ENCODE data around the gene RDH5. TPM values are rescaled to one million over a fixed set of nuclear protein-coding genes. Genes with fewer than 3 reads are reported as not detected.

Gene RDH5
- total and polyA plus RNA-seq, 4 experiments from 2014 or later: 1.4 to 32.5 (median 15.9) TPM

GRCh38 chr12:55765736-55766290 lies 45.6 kb downstream of the RDH5 start:
- H3K36me3 Mint-ChIP-seq: peaks cover 15 to 45% of the 10 kb centered on the region in 2 donors
- no peak overlapping the region for H3K4me3 Mint-ChIP-seq

DNA sequence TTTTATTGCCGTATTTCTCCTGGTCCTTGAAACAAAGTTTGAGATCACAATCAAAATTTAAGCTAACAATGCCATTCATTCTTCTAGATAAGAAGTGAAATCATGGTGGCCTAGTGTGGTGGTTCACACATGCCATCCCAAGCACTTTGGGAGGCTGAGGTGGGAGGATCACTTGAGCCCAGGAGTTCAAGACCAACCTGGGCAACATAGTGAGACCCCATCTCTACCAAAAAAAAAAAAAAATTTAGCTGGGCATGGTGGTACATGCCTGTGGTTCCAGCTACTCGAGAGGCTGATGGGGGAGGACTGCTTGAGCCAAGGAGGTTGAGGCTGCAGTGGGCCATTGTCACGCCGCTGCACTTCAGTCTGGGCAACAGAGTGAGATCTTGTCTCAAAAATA lies 47.0 kb downstream of the RDH5 start:
- peak overlapping the region in 1 of 7 donors; percentile 55 for H3K27ac Mint-ChIP-seq
- peaks cover 26 to 52% of the 10 kb centered on the region in 2 donors for H3K36me3 Mint-ChIP-seq
- intact Hi-C loops (cut with micrococcal nuclease): no loop called here

More at GRCh38 chr12:55765736-55766290, 45.6 kb downstream of the RDH5 start:
- H3K27me3 Mint-ChIP-seq: no peaks in the 10 kb centered on the region
- Histone ChIP-seq H3K27me3 (ENCODE audit: insufficient read depth, low read length) (no peaks in the 10 kb centered on the region), H3K4me1 (ENCODE audit: insufficient read depth, low read length) (no peaks in the 10 kb centered on the region), H3K27ac (ENCODE audit: low read depth, low read length) (no peak overlapping the region), H3K9me3 (ENCODE audit: control insufficient read depth in 1 of 2, low read length in 2 of 2) (no peaks in the 10 kb centered on the region), H3K4me3 (ENCODE audit: low read length in 2 of 2) (no peak overlapping the region), H3K36me3 (ENCODE audit: insufficient read depth, low read length) (peaks cover 5% of the 10 kb centered on the region)
- intact Hi-C loops (cut with micrococcal nuclease): no loop called here
- H3K9me3 Mint-ChIP-seq: no peaks in the 10 kb centered on the region
- peak overlapping the region in 5 of 7 donors; percentile 9 to 74 (median 56) for H3K27ac Mint-ChIP-seq
- peaks cover 0 to 10% (median 5%) of the 10 kb centered on the region in 4 donors for H3K4me1 Mint-ChIP-seq
- ChIA-PET CTCF (ENCODE audit: partially characterized antibody) (interaction anchor here (0.5 to 1.5 kb wide), 4 partner anchors 11 to 582 kb away, joined by 3 to 5 read pairs (median 4); no protein-coding TSS in a partner anchor), POLR2A (ENCODE audit: partially characterized antibody) (interaction anchor here (0.7 to 1.3 kb wide), 2 partner anchors 13 to 27 kb away, joined by 3 read pairs; no protein-coding TSS in a partner anchor)
- DNase-seq: no peak

DNA sequence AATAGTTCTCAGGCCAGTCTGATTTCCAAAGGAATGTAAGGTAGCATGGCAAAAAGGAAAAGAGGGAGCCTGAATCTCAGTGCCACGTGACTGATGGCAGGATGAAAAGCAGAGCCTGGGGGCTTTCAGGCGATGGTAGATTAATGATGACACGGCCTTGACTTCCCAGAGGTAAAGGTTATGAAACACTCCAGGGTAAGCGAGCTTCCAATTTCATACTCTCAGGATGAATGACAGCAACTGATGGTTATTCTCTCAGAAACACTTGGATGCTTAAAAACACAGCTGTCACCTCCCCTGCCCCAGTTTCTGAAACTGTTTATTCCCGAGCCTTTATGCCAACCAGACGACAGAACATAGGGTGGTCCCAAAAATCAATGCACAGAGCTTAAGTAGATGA lies 51.5 kb downstream of the RDH5 start:
- no peaks in the 10 kb centered on the region for H3K9me3 ChIP-seq (ENCODE audit: control insufficient read depth in 1 of 2, low read length in 2 of 2)
- H3K27me3 ChIP-seq (ENCODE audit: insufficient read depth, low read length): no peaks in the 10 kb centered on the region
- H3K9me3 Mint-ChIP-seq: no peaks in the 10 kb centered on the region
- H3K36me3 ChIP-seq (ENCODE audit: insufficient read depth, low read length): peaks cover 13% of the 10 kb centered on the region
- H3K4me1 ChIP-seq (ENCODE audit: insufficient read depth, low read length): no peaks in the 10 kb centered on the region
- no peak for DNase-seq
- intact Hi-C loops (cut with micrococcal nuclease): no loop called here
- H3K4me3 ChIP-seq (ENCODE audit: low read length in 2 of 2): no peak overlapping the region
- peaks cover 8 to 14% (median 13%) of the 10 kb centered on the region in 4 donors for H3K4me1 Mint-ChIP-seq
- peaks cover 26 to 57% of the 10 kb centered on the region in 2 donors for H3K36me3 Mint-ChIP-seq
- H3K4me3 Mint-ChIP-seq: no peak overlapping the region
- H3K27ac Mint-ChIP-seq: peak overlapping the region in 3 of 7 donors; percentile 27 to 84 (median 57)
- H3K27me3 Mint-ChIP-seq: no peaks in the 10 kb centered on the region
- ChIA-PET CTCF (ENCODE audit: partially characterized antibody) (interaction anchor here (1.0 kb wide), 1 partner anchor 224 kb away, joined by 4 read pairs; no protein-coding TSS in a partner anchor), POLR2A (ENCODE audit: partially characterized antibody) (interaction anchor here (1.0 to 1.3 kb wide), 3 partner anchors 23 to 161 kb away, joined by 3 read pairs; no protein-coding TSS in a partner anchor)
- H3K27ac ChIP-seq (ENCODE audit: low read depth, low read length): no peak overlapping the region

More for the DNA sequence above, 47.0 kb downstream of the RDH5 start:
- no peaks in the 10 kb centered on the region for H3K9me3 Mint-ChIP-seq
- no peak overlapping the region for H3K4me3 Mint-ChIP-seq
- no peak overlapping the region for H3K4me3 ChIP-seq (ENCODE audit: low read length in 2 of 2)
- no peak for DNase-seq
- no peaks in the 10 kb centered on the region for H3K4me1 ChIP-seq (ENCODE audit: insufficient read depth, low read length)
- H3K27ac ChIP-seq (ENCODE audit: low read depth, low read length): no peak overlapping the region
- H3K9me3 ChIP-seq (ENCODE audit: control insufficient read depth in 1 of 2, low read length in 2 of 2): no peaks in the 10 kb centered on the region
- no peaks in the 10 kb centered on the region for H3K27me3 ChIP-seq (ENCODE audit: insufficient read depth, low read length)
- CTCF ChIA-PET (ENCODE audit: partially characterized antibody): interaction anchor here (0.6 to 1.5 kb wide), 2 partner anchors 173 to 206 kb away, joined by 3 to 5 read pairs; no protein-coding TSS in a partner anchor
- H3K4me1 Mint-ChIP-seq: peaks cover 4 to 13% (median 5%) of the 10 kb centered on the region in 4 donors
- H3K36me3 ChIP-seq (ENCODE audit: insufficient read depth, low read length): peaks cover 12% of the 10 kb centered on the region
- POLR2A ChIA-PET (ENCODE audit: partially characterized antibody): no interaction called here
- H3K27me3 Mint-ChIP-seq: no peaks in the 10 kb centered on the region

Other genes with a start within 250 kb of the RDH5 start
- not detected for gene OR6C68, start 228.0 kb upstream of the RDH5 start, total RNA-seq
- gene OR6C68, start 228.0 kb upstream of the RDH5 start, polyA plus RNA-seq: not detected
- gene OR6C4, start 170.8 kb upstream of the RDH5 start, total RNA-seq: not detected
- not detected for gene OR6C4, start 170.8 kb upstream of the RDH5 start, polyA plus RNA-seq
- gene OR2AP1, start 147.9 kb upstream of the RDH5 start, total RNA-seq: not detected
- gene OR2AP1, start 147.9 kb upstream of the RDH5 start, polyA plus RNA-seq: not detected
- not detected for gene OR10P1, start 83.5 kb upstream of the RDH5 start, total RNA-seq
- not detected for gene OR10P1, start 83.5 kb upstream of the RDH5 start, polyA plus RNA-seq
- gene ITGA7, start 12.5 kb upstream of the RDH5 start, total RNA-seq: 1 to 10 TPM; 2.5 to 2.9 TPM
- not detected for gene ITGA7, start 12.5 kb upstream of the RDH5 start, polyA plus RNA-seq
- gene BLOC1S1, start 4.3 kb upstream of the RDH5 start, total RNA-seq: 10 to 100 TPM; 80.3 to 87.0 TPM
- 10 to 100 TPM; 75.1 to 87.1 TPM for gene BLOC1S1, start 4.3 kb upstream of the RDH5 start, polyA plus RNA-seq
- 10 to 100 TPM; 76.4 to 79.7 TPM for gene CD63, start 8.6 kb downstream of the RDH5 start, total RNA-seq
- 100 to 1,000 TPM; 191 to 349 TPM for gene CD63, start 8.6 kb downstream of the RDH5 start, polyA plus RNA-seq
- gene GDF11, start 22.7 kb downstream of the RDH5 start, total RNA-seq: 10 to 100 TPM; 15.1 to 15.8 TPM
- 1 to 10 TPM in 1 of 2 donors, under 1 TPM in 1; 0.25 to 1.6 TPM for gene GDF11, start 22.7 kb downstream of the RDH5 start, polyA plus RNA-seq
- 10 to 100 TPM; 47.7 to 49.4 TPM for gene SARNP, start 97.3 kb downstream of the RDH5 start, total RNA-seq
- 100 to 1,000 TPM in 1 of 2 donors, 10 to 100 TPM in 1; 90.2 to 122 TPM for gene SARNP, start 97.3 kb downstream of the RDH5 start, polyA plus RNA-seq
- 10 to 100 TPM; 42.6 to 44.4 TPM for gene ORMDL2, start 97.6 kb downstream of the RDH5 start, total RNA-seq
- 100 to 1,000 TPM in 1 of 2 donors, 10 to 100 TPM in 1; 95.8 to 142 TPM for gene ORMDL2, start 97.6 kb downstream of the RDH5 start, polyA plus RNA-seq
- gene DNAJC14, start 109.2 kb downstream of the RDH5 start, total RNA-seq: 10 to 100 TPM; 31.8 to 42.4 TPM
- 10 to 100 TPM; 32.7 to 36.8 TPM for gene DNAJC14, start 109.2 kb downstream of the RDH5 start, polyA plus RNA-seq
- 1 to 10 TPM in 1 of 2 experiments, under 1 TPM in 1; 0.67 to 1.3 TPM for gene MMP19, start 122.5 kb downstream of the RDH5 start, total RNA-seq
- gene MMP19, start 122.5 kb downstream of the RDH5 start, polyA plus RNA-seq: not detected
- 10 to 100 TPM; 35.7 to 39.3 TPM for gene PYM1, start 207.5 kb downstream of the RDH5 start, total RNA-seq
- gene PYM1, start 207.5 kb downstream of the RDH5 start, polyA plus RNA-seq: 10 to 100 TPM; 75.1 to 86.9 TPM
- gene DGKA, start 210.8 kb downstream of the RDH5 start, total RNA-seq: 1,000 to 10,000 TPM; 1,301 to 1,410 TPM
- 100 to 1,000 TPM; 195 to 493 TPM for gene DGKA, start 210.8 kb downstream of the RDH5 start, polyA plus RNA-seq
- gene PMEL, start 245.6 kb downstream of the RDH5 start, total RNA-seq: not detected
- gene PMEL, start 245.6 kb downstream of the RDH5 start, polyA plus RNA-seq: not detected
- gene CDK2, start 246.4 kb downstream of the RDH5 start, total RNA-seq: 10 to 100 TPM; 17.5 to 21.5 TPM
- gene CDK2, start 246.4 kb downstream of the RDH5 start, polyA plus RNA-seq: 1 to 10 TPM; 4.7 to 5.7 TPM

Measured in CD4-positive, alpha-beta memory T cell (primary cell).